Gastrocnemius medialis (tissue), 4 donors: Measurements from ENCODE around the gene TMBIM1. TPM values are rescaled to one million over a fixed set of nuclear protein-coding genes. Genes with fewer than 3 reads are reported as not detected.

ENCODE experiments used
- ATAC-seq, 2 donors: fragments of 150-250 bp; one replicate each; pipeline ENCODE4 v1.9.1; 2016
- DNase-seq, 2 donors: peaks; one replicate each; pipeline ENCODE4 v3.0.0-alpha.2; 2019
- H3K27ac ChIP-seq, 4 donors: fragments of 200-600 bp; sonication (generic); 1 replicate in 1 of 4; 2 replicates in 3 of 4; pipeline ENCODE4 v1.5.1; 2016 to 2018; ENCODE audit warnings: mild to moderate bottlenecking in 2 of 4, moderate library complexity in 1 of 4
- H3K27me3 ChIP-seq, 3 donors: fragments of 200-600 bp; sonication (generic) in 2 of 3; 1 replicate in 1 of 3; 2 replicates in 2 of 3; pipeline versions ENCODE4 v1.5.1 to v1.6.0; 2016 to 2019; ENCODE audit warnings: mild to moderate bottlenecking in 1 of 3, moderate library complexity in 1 of 3
- H3K36me3 ChIP-seq, 2 donors: fragments of 200-600 bp; sonication (generic) in 1 of 2; one replicate each; pipeline ENCODE4 v1.5.1; 2017 to 2018
- H3K4me1 ChIP-seq, 2 donors: fragments of 200-600 bp; sonication (generic) in 1 of 2; one replicate each; pipeline ENCODE4 v1.5.1; 2016 to 2017; ENCODE audit warnings: mild to moderate bottlenecking in 2 of 2
- H3K4me3 ChIP-seq, 4 donors: fragments of 200-600 bp; sonication (generic) in 3 of 4; 1 replicate in 1 of 4; 2 replicates in 3 of 4; pipeline ENCODE4 v1.5.1; 2016 to 2019; ENCODE audit warnings: mild to moderate bottlenecking in 2 of 4
- H3K9me3 ChIP-seq, 3 donors: fragments of 200-600 bp; sonication (generic) in 2 of 3; 1 replicate in 1 of 3; 2 replicates in 2 of 3; pipeline ENCODE4 v1.5.1; 2016 to 2019
- POLR2A ChIP-seq, 2 donors: fragments of 450-650 bp; IDR thresholded peaks; one replicate each; pipeline ENCODE4 v1.6.1; 2017; ENCODE audit warnings: antibody characterized with exemption in 2 of 2, mild to moderate bottlenecking in 2 of 2, moderate library complexity in 2 of 2
- in situ Hi-C, 4 donors: fragments of 200-750 bp; cut with MboI; loops; one replicate each; pipeline versions ENCODE4 v1.15.0 to v1.8.0; 2017; ENCODE audit warnings: low sequenced_read_pairs in 4 of 4
- intact Hi-C: fragments of 100-400 bp; cut with DNase I; formaldehyde crosslinking; loops from one replicate; pipeline ENCODE4 v1.15.1; 2023; ENCODE audit warnings: low total_unique reads
- total RNA-seq, 4 donors: library from RNA; depleted of rRNA; stranded (reverse); fragments of >200 nt; gene quantifications; one replicate each; pipeline versions ENCODE4 v1.1.0 to v1.2.3, GENCODE V29; 2016
- TF ChIP-seq, protein P1 (sequence below), 5 experiments: fragments of 450-650 bp in 3 of 5; fragments of 200-600 bp in 2 of 5; sonication (generic) in 2 of 5; IDR thresholded peaks in 4 of 5; conservative IDR thresholded peaks in 1 of 5; 1 replicate in 4 of 5; 2 replicates in 1 of 5; pipeline ENCODE4 v1.5.1; 2016 to 2019; ENCODE audit warnings: antibody characterized with exemption in 5 of 5, mild to moderate bottlenecking in 3 of 5, moderate library complexity in 3 of 5

TMBIM1 gene
- total RNA-seq, 4 donors from 2014 or later: 142 to 296 (median 215) TPM

DNA sequence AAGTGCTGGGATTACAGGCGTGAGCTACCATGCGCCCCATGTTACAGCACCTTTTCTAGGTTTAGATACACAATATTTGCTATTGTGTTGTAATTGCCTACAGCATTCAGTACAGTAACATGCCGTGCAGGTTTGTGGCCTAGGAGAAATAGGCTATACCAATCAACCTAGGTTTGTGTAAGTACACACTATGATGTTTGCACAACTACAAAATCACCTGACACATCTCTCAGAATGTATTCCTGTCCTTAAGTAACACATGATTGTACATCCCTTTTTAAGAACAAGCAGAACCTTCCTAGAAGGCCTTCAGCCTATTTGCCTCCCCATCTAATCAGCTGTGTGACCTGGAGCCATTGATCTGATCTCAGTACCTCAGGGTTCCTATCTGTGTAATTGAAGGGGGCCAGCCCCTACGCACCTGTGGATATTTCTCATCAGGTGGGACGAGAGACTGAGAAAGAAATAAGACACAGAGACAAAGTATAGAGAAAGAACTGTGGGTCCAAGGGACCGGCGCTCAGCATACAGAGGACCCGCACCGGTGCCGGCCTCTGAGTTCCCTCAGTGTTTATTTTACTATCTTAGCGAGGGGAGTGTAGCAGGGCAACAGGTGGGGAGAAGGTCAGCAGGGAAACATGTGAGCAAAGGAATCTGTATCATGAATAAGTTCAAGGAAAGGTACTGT is 18.7 kb upstream of the TMBIM1 start:
- in situ Hi-C loops: loop anchor here in 1 of 4 donors (25.0 kb wide), 1 partner anchor 151 kb away; no protein-coding TSS in a partner anchor

DNA sequence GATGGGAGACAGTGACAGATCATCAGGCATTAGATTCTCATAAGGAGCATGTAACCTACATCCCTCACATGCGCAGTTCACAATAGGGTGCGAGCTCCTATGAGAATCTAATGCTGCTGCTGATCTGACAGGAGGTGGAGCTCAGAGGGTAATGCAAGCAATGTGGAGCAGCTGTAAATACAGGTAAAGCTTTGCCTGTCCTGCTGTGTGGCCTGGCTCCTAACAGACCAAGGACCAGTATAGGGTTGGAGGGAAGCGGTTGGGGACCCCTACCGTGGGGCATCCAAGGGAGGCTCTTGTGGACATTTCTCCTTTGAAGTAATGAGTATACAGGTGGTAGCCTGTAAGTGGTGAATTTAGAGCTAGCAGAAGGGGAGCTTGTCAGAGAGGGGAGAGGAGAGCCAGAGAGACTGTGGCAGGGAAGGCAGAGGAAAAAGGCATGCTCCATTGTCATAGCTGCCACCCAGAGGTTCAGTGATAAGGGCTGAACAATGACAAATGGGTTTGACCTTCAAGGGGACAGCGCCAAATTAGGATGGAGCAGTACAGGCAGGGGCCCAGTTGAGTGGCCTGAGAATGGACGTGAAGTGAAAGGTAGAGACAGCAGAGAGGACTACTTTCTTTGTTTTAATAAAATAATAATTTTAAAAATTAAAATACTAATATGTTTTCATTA is 15.2 kb upstream of the TMBIM1 start:
- no peak for DNase-seq
- ATAC-seq: no peak
- TF ChIP-seq, protein P1, sequence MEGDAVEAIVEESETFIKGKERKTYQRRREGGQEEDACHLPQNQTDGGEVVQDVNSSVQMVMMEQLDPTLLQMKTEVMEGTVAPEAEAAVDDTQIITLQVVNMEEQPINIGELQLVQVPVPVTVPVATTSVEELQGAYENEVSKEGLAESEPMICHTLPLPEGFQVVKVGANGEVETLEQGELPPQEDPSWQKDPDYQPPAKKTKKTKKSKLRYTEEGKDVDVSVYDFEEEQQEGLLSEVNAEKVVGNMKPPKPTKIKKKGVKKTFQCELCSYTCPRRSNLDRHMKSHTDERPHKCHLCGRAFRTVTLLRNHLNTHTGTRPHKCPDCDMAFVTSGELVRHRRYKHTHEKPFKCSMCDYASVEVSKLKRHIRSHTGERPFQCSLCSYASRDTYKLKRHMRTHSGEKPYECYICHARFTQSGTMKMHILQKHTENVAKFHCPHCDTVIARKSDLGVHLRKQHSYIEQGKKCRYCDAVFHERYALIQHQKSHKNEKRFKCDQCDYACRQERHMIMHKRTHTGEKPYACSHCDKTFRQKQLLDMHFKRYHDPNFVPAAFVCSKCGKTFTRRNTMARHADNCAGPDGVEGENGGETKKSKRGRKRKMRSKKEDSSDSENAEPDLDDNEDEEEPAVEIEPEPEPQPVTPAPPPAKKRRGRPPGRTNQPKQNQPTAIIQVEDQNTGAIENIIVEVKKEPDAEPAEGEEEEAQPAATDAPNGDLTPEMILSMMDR (IDR thresholded peaks at IDR 0.05 in 4 of 5, conservative IDR thresholded peaks at IDR 0.05 in 1 of 5): no peak
- no peak for TF ChIP-seq POLR2A (IDR thresholded peaks at IDR 0.05)
- in situ Hi-C loops (loop anchor here (5.0 to 25.0 kb wide), 4 partner anchors 77 to 160 kb away; partner anchors contain the start of gene SLC11A1 (in 2 of the 4)), intact Hi-C loops (loop anchor here (10.0 kb wide), 1 partner anchor 47 kb away; the partner anchor contains the start of gene CATIP)
- no peak overlapping the region for H3K4me3 ChIP-seq
- no peaks in the 10 kb centered on the region for H3K9me3 ChIP-seq
- no peaks in the 10 kb centered on the region for H3K4me1 ChIP-seq
- H3K27me3 ChIP-seq: no peaks in the 10 kb centered on the region
- no peak overlapping the region for H3K27ac ChIP-seq
- no peaks in the 10 kb centered on the region for H3K36me3 ChIP-seq

More for the DNA sequence above, 18.7 kb upstream of the TMBIM1 start:
- H3K36me3 ChIP-seq: no peaks in the 10 kb centered on the region
- H3K9me3 ChIP-seq: no peaks in the 10 kb centered on the region
- no peaks in the 10 kb centered on the region for H3K27me3 ChIP-seq
- TF ChIP-seq POLR2A (IDR thresholded peaks at IDR 0.05): no peak
- TF ChIP-seq, protein P1 (IDR thresholded peaks at IDR 0.05 in 4 of 5, conservative IDR thresholded peaks at IDR 0.05 in 1 of 5): no peak
- H3K4me1 ChIP-seq: no peaks in the 10 kb centered on the region
- ATAC-seq: no peak
- no peak for DNase-seq
- intact Hi-C loops: no loop called here
- no peak overlapping the region for H3K4me3 ChIP-seq
- H3K27ac ChIP-seq: no peak overlapping the region

DNA sequence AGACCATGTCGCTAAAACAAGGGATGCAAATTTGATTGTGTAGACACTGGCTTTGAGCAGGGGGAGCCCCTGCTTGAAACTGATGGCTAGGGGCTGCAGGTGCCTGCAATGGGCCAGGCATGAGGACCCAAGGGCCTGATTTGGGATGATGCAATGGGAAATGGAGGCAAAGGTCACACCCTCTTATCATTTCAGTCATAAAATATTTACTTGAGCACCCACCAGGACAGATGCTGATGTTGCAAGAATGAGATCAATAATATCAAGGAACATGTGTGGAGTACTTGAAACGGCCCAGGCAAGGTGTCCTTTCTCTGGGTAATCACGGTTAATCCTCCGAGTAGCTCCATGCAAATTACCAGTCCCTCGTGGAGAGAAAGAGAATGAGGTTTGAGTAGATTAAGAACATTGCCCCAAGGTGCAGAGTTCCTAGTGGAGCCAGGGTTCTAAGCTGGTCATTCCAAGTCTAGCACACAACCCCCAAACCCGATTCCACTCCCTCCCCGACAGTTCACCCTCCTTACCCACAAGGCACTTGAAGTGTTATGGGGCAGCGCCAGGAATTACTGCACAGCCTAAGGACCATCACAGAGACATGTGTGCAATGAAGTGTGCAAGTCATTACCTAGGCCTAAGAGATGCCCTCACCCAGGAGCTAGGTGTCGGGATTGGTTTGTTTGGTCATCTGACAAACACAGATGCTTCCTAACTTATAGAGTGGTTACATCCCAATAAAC is 14.0 kb upstream of the TMBIM1 start:
- no peak for TF ChIP-seq POLR2A (IDR thresholded peaks at IDR 0.05)
- TF ChIP-seq, protein P1 (IDR thresholded peaks at IDR 0.05 in 4 of 5, conservative IDR thresholded peaks at IDR 0.05 in 1 of 5): no peak
- no peaks in the 10 kb centered on the region for H3K4me1 ChIP-seq
- in situ Hi-C loops: loop anchor here (5.0 to 25.0 kb wide), 4 partner anchors 78 to 161 kb away; partner anchors contain the start of gene SLC11A1 (in 2 of the 4)
- DNase-seq (no peak), ATAC-seq (no peak)
- H3K27ac ChIP-seq: no peak overlapping the region
- H3K36me3 ChIP-seq: no peaks in the 10 kb centered on the region
- H3K4me3 ChIP-seq: no peak overlapping the region
- no peaks in the 10 kb centered on the region for H3K27me3 ChIP-seq
- no peaks in the 10 kb centered on the region for H3K9me3 ChIP-seq
- intact Hi-C loops: loop anchor here (10.0 kb wide), 1 partner anchor 48 kb away; the partner anchor contains the start of gene CATIP

DNA sequence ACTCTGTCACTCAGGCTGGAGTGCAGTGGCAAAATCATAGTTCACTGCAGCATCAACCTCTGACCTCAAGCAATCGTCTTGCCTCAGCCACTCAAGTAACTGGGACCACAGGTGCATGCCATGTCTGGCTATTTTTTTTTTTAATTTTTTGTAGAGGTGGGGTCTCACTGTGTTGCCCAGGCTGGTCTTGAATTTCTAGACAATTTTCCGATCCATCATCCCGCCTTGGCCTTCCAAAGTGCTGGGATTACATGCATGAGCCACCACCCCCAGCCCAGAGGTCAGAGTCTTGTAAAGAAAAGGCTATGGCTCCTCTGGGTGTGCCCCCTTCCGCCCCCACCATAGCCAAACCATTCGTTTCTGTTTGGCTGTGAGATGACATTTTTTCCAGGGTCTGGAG is 13.1 kb upstream of the TMBIM1 start:
- intact Hi-C loops: loop anchor here (10.0 kb wide), 1 partner anchor 49 kb away; the partner anchor contains the start of gene CATIP
- Histone ChIP-seq H3K27ac (no peak overlapping the region), H3K9me3 (no peaks in the 10 kb centered on the region), H3K27me3 (no peaks in the 10 kb centered on the region), H3K36me3 (no peaks in the 10 kb centered on the region), H3K4me3 (no peak overlapping the region), H3K4me1 (no peaks in the 10 kb centered on the region)
- no peak for ATAC-seq
- in situ Hi-C loops: loop anchor here (5.0 to 25.0 kb wide), 4 partner anchors 79 to 162 kb away; partner anchors contain the start of gene SLC11A1 (in 2 of the 4)
- no peak for TF ChIP-seq POLR2A (IDR thresholded peaks at IDR 0.05)
- TF ChIP-seq, protein P1 (IDR thresholded peaks at IDR 0.05 in 4 of 5, conservative IDR thresholded peaks at IDR 0.05 in 1 of 5): no peak
- no peak for DNase-seq
